IMR-90 (cell line): ENCODE results near the gene RELT. TPM values are rescaled to one million over a fixed set of nuclear protein-coding genes. Genes with fewer than 3 reads are reported as not detected.
A peak's percentile ranks its signal among the peaks of the same experiment; 100 is the strongest.

Experiments used
- ATAC-seq: fragments of 200-7000 bp; cut with Tn5 transposase; 2 replicates; pipeline ENCODE4 v1.9.1; 2020; ENCODE audit warnings: low read depth, mild to moderate bottlenecking, moderate library complexity
- BruUV-seq: library from RNA; stranded (reverse); fragments of 400-500 nt; replicated peaks from 2 replicates; lab custom pipeline; 2021; lab: Mats Ljungman, UMichigan
- CTCF ChIA-PET: fragments of 300-600 bp; formaldehyde crosslinking; extraction: SDS; loops from one replicate; lab custom pipeline; 2021; ENCODE audit warnings: antibody characterized with exemption; lab: Yijun Ruan, JAX
- POLR2A ChIA-PET: fragments of 300-600 bp; sonication (Branson Sonifier 250); formaldehyde crosslinking; loops from one replicate; lab custom pipeline; 2022; ENCODE audit warnings: antibody characterized with exemption; ENCODE audit not compliant: unreplicated experiment; lab: Charles Lee
- DNase-seq: peaks from one replicate; pipeline ENCODE4 v3.0.0; 2013
- H2AFZ ChIP-seq: replicated peaks from 2 replicates; pipeline ENCODE3; 2013; ENCODE audit warnings: low read length, mild to moderate bottlenecking; ENCODE audit not compliant: poor library complexity
- H2AK5ac ChIP-seq: 2 replicates; pipeline ENCODE4 v1.6.1; 2013; ENCODE audit warnings: low read depth, low read length, inconsistent platforms
- H2AK9ac ChIP-seq: replicated peaks from 2 replicates; pipeline ENCODE3; 2013; ENCODE audit warnings: mild to moderate bottlenecking, low read depth, low read length, moderate library complexity; ENCODE audit not compliant: poor library complexity
- H2BK120ac ChIP-seq: 2 replicates; pipeline ENCODE4 v1.6.1; 2013; ENCODE audit warnings: low read depth, low read length, inconsistent platforms
- H2BK15ac ChIP-seq: 3 replicates; pipeline ENCODE4 v1.6.1; 2013; ENCODE audit warnings: low read depth, low read length, inconsistent platforms
- H2BK20ac ChIP-seq: 2 replicates; pipeline ENCODE4 v1.6.1; 2013; ENCODE audit warnings: low read depth, mild to moderate bottlenecking, inconsistent platforms, low read length, moderate library complexity
- H2BK5ac ChIP-seq: 2 replicates; pipeline ENCODE4 v1.6.1; 2013; ENCODE audit warnings: mild to moderate bottlenecking, low read depth, low read length, inconsistent platforms; ENCODE audit not compliant: poor library complexity, severe bottlenecking
- H3K14ac ChIP-seq: replicated peaks from 2 replicates; pipeline ENCODE4 v1.6.1; 2013; ENCODE audit warnings: low read depth, low read length, inconsistent platforms
- H3K18ac ChIP-seq: 2 replicates; pipeline ENCODE4 v1.6.1; 2013; ENCODE audit warnings: low read depth, low read length, control low read depth
- H3K23ac ChIP-seq: 2 replicates; pipeline ENCODE4 v1.6.1; 2013; ENCODE audit warnings: low read depth, low read length, inconsistent platforms
- H3K27ac ChIP-seq: 2 replicates; pipeline ENCODE4 v1.5.1; 2013; ENCODE audit warnings: mild to moderate bottlenecking, control low read depth, low read length; ENCODE audit not compliant: insufficient read depth
- H3K27me3 ChIP-seq: 2 replicates; pipeline ENCODE4 v1.6.1; 2013; ENCODE audit warnings: low read length; ENCODE audit not compliant: control insufficient read depth, insufficient read depth
- H3K36me3 ChIP-seq: 2 replicates; pipeline ENCODE4 v1.6.1; 2013; ENCODE audit warnings: low read length, mixed read lengths; ENCODE audit not compliant: control insufficient read depth, insufficient read depth
- H3K4ac ChIP-seq: 2 replicates; pipeline ENCODE4 v1.6.1; 2013; ENCODE audit warnings: low read depth, low read length, inconsistent platforms
- H3K4me1 ChIP-seq: 2 replicates; pipeline ENCODE4 v1.6.1; 2013; ENCODE audit warnings: low read length, mixed read lengths; ENCODE audit not compliant: control insufficient read depth, insufficient read depth
- H3K4me2 ChIP-seq: 2 replicates; pipeline ENCODE4 v1.6.1; 2013; ENCODE audit warnings: low read depth, mild to moderate bottlenecking, control low read depth, low read length, moderate library complexity
- H3K4me3 ChIP-seq: 2 replicates; pipeline ENCODE4 v1.5.1; 2013; ENCODE audit warnings: low read depth, mild to moderate bottlenecking, control low read depth, low read length, moderate library complexity; ENCODE audit not compliant: insufficient read depth
- H3K56ac ChIP-seq: 2 replicates; pipeline ENCODE4 v1.6.1; 2013; ENCODE audit warnings: low read length, inconsistent platforms; ENCODE audit not compliant: insufficient read depth; ENCODE audit errors: extremely low read depth
- H3K79me1 ChIP-seq, 2 experiments: 2 replicates each; pipeline ENCODE4 v1.6.1; 2013; ENCODE audit warnings: low read length in 2 of 2, inconsistent platforms in 1 of 2, low read depth in 1 of 2
- H3K9ac ChIP-seq: 2 replicates; pipeline ENCODE4 v1.6.1; 2013; ENCODE audit warnings: low read depth, low read length, control low read depth
- H3K9me1 ChIP-seq: 2 replicates; pipeline ENCODE4 v1.6.1; 2013; ENCODE audit warnings: low read length, inconsistent platforms; ENCODE audit not compliant: insufficient read depth
- H3K9me3 ChIP-seq: 2 replicates; pipeline ENCODE4 v1.6.1; 2013; ENCODE audit warnings: low read length; ENCODE audit not compliant: control insufficient read depth, insufficient read depth
- H4K20me1 ChIP-seq: 2 replicates; pipeline ENCODE4 v1.6.1; 2013; ENCODE audit warnings: low read length, inconsistent platforms; ENCODE audit not compliant: insufficient read depth
- H4K5ac ChIP-seq: 2 replicates; pipeline ENCODE4 v1.6.1; 2013; ENCODE audit warnings: mild to moderate bottlenecking, low read depth, low read length, control low read depth
- H4K8ac ChIP-seq, 2 experiments: 2 replicates each; pipeline ENCODE4 v1.6.1; 2013; ENCODE audit warnings: low read depth in 2 of 2, low read length in 2 of 2, control low read depth in 1 of 2, inconsistent platforms in 1 of 2
- H4K91ac ChIP-seq: 2 replicates; pipeline ENCODE4 v1.6.1; 2013; ENCODE audit warnings: low read depth, low read length, inconsistent platforms; ENCODE audit not compliant: insufficient read depth
- BHLHE40 ChIP-seq: fragments of 150-350 bp; IDR thresholded peaks from 2 replicates; pipeline ENCODE4 v1.6.1; 2016; ENCODE audit warnings: mild to moderate bottlenecking, low read depth, low read length
- CHD1 ChIP-seq: IDR thresholded peaks from 2 replicates; pipeline ENCODE4 v1.6.1; 2012; ENCODE audit warnings: low read depth, low read length, improper control_type of control experiment
- CTCF ChIP-seq: conservative IDR thresholded peaks from 2 replicates; pipeline ENCODE4 v1.5.1; 2012; ENCODE audit warnings: mild to moderate bottlenecking, low read depth, low read length, improper control_type of control experiment
- ELK1 ChIP-seq: fragments of 150-350 bp; IDR thresholded peaks from 2 replicates; pipeline ENCODE4 v1.6.1; 2016; ENCODE audit warnings: low read depth, mild to moderate bottlenecking, low read length, moderate library complexity, borderline replicate concordance
- FOS ChIP-seq: fragments of 150-350 bp; IDR thresholded peaks from 2 replicates; pipeline ENCODE4 v1.6.1; 2016; ENCODE audit warnings: low read depth, low read length
- MAFK ChIP-seq: IDR thresholded peaks from 2 replicates; pipeline ENCODE4 v1.6.1; 2012; ENCODE audit warnings: low read depth, low read length, improper control_type of control experiment
- MAZ ChIP-seq: IDR thresholded peaks from 2 replicates; pipeline ENCODE4 v1.6.1; 2012; ENCODE audit warnings: low read depth, mild to moderate bottlenecking, low read length, improper control_type of control experiment, moderate library complexity, borderline replicate concordance
- MXI1 ChIP-seq: IDR thresholded peaks from 2 replicates; pipeline ENCODE4 v1.6.1; 2012; ENCODE audit warnings: low read depth, mild to moderate bottlenecking, low read length, moderate library complexity, borderline replicate concordance
- NFE2L2 ChIP-seq: fragments of 150-350 bp; IDR thresholded peaks from 2 replicates; pipeline ENCODE4 v1.6.1; 2016; ENCODE audit warnings: low read depth, mild to moderate bottlenecking, low read length
- POLR2A ChIP-seq: IDR thresholded peaks from 2 replicates; pipeline ENCODE4 v1.6.1; 2012; ENCODE audit warnings: mild to moderate bottlenecking, low read depth, low read length
- RAD21 ChIP-seq: IDR thresholded peaks from 2 replicates; pipeline ENCODE4 v1.6.1; 2012; ENCODE audit warnings: low read length, improper control_type of control experiment
- RCOR1 ChIP-seq: IDR thresholded peaks from 2 replicates; pipeline ENCODE4 v1.6.1; 2012; ENCODE audit warnings: mild to moderate bottlenecking, low read length, improper control_type of control experiment; ENCODE audit not compliant: insufficient replicate concordance
- RFX5 ChIP-seq: IDR thresholded peaks from 2 replicates; pipeline ENCODE4 v1.8.0; 2012; ENCODE audit warnings: low read depth, mild to moderate bottlenecking, low read length, moderate library complexity
- SMC3 ChIP-seq: fragments of 150-350 bp; IDR thresholded peaks from 2 replicates; pipeline ENCODE4 v1.6.1; 2016; ENCODE audit warnings: low read depth, mild to moderate bottlenecking, antibody characterized with exemption, low read length, moderate library complexity
- USF2 ChIP-seq: fragments of 150-350 bp; IDR thresholded peaks from 2 replicates; pipeline ENCODE4 v1.6.1; 2017; ENCODE audit warnings: mild to moderate bottlenecking, antibody characterized with exemption, low read length, low read depth
- WGBS, 2 experiments: methylation state at CpG; one replicate each; pipeline versions ENCODE4 v1.1.5 to v1.1.7; 2013; ENCODE audit warnings: missing lambda C conversion rate in 2 of 2; ENCODE audit not compliant: insufficient read length in 1 of 2; ENCODE audit errors: extremely low coverage in 2 of 2; 5-methylcytosine and 5-hydroxymethylcytosine counted together
- dilution Hi-C: fragments of 300-500 bp; cut with HindIII; formaldehyde crosslinking; loops from one replicate; pipeline ENCODE4 v1.14.3; 2018; ENCODE audit warnings: low sequenced_read_pairs; ENCODE audit not compliant: unreplicated experiment
- in situ Hi-C: fragments of 300-500 bp; cut with MboI; formaldehyde crosslinking; loops from 3 replicates; pipeline ENCODE4 v1.14.3; 2019; ENCODE audit warnings: low sequenced_read_pairs, inconsistent platforms, mixed read lengths
- intact Hi-C: fragments of 100-400 bp; cut with micrococcal nuclease; formaldehyde crosslinking; loops from 2 replicates; pipeline ENCODE4 v1.10.0; 2022
- polyA plus RNA-seq, 3 experiments: library from polyadenylated mRNA; depleted of rRNA; stranded (reverse); fragments of >200 nt; gene quantifications; 2 replicates each; pipeline ENCODE4 v1.2.3, GENCODE V29; 2012; ENCODE audit warnings: low replicate concordance in 1 of 3
- total RNA-seq: library from RNA; depleted of rRNA; stranded (reverse); fragments of >200 nt; gene quantifications from 2 replicates; pipeline ENCODE4 v1.2.3, GENCODE V29; 2012

RELT gene
- total and polyA plus RNA-seq, 2 of the 4 experiments (the other 2 are of a cell fraction) = 2.3 to 5.3 TPM

GRCh38 chr11:73391665-73392064 lies 15.5 kb downstream of the RELT start:
- TF ChIP-seq MXI1 (no peak), USF2 (no peak), ELK1 (no peak), CHD1 (no peak), CTCF (no peak), SMC3 (no peak), RFX5 (no peak), POLR2A (no peak), NFE2L2 (no peak), RAD21 (no peak), BHLHE40 (no peak), RCOR1 (no peak), MAFK (no peak), MAZ (no peak), FOS (no peak)
- no peak for DNase-seq
- Histone ChIP-seq H3K4me2 (no peak overlapping the region), H2BK20ac (no peak overlapping the region), H3K56ac (no peak overlapping the region), H4K20me1 (peaks cover 14% of the 10 kb centered on the region), H3K9me1 (peaks cover 13% of the 10 kb centered on the region; the same call in 1 of the 2 replicates), H3K79me1 (peaks cover 15 to 28% of the 10 kb centered on the region in 2 experiments), H3K4me3 (no peak overlapping the region), H2BK5ac (no peak overlapping the region), H3K23ac (no peak overlapping the region), H3K36me3 (peaks cover 4% of the 10 kb centered on the region; the same call in 1 of the 2 replicates), H3K9me3 (no peaks in the 10 kb centered on the region), H2BK120ac (no peak overlapping the region), H2AK5ac (no peak overlapping the region), H3K18ac (no peak overlapping the region), H3K9ac (no peak overlapping the region), H3K27ac (no peak overlapping the region), H3K4ac (no peak overlapping the region), H2AK9ac (peak overlapping the region; percentile 63), H4K8ac (no peak overlapping the region), H2BK15ac (no peak overlapping the region), H4K5ac (no peak overlapping the region), H3K14ac (no peak overlapping the region), H2AFZ (no peak overlapping the region), H3K27me3 (no peaks in the 10 kb centered on the region), H3K4me1 (peaks cover 12% of the 10 kb centered on the region), H4K91ac (no peak overlapping the region)
- 97% methylated on average over 6 of the region's 10 CpGs; no CpG with 5 or more reads in 1 of the 2 experiments for WGBS, 2 experiments
- ChIA-PET POLR2A (no interaction called here), CTCF (no interaction called here)
- in situ Hi-C loops (no loop called here), intact Hi-C loops (no loop called here), dilution Hi-C loops (no loop called here)
- BruUV-seq = no TSS peak
- no peak for ATAC-seq
